BLaER1 treated with 17β-estradiol and CSF1 and Interleukin-3, amounts not matched to agents 10 nM and 100 nM (cell line): ENCODE data around the gene PPIB.

Source experiments
- H3K27ac ChIP-seq, 11 experiments: shearing (Covaris generic); formaldehyde crosslinking; 2 replicates each; pipeline ENCODE4 v1.8.1; 2022
- H3K27me3 ChIP-seq, 11 experiments: shearing (Covaris generic); formaldehyde crosslinking; 2 replicates each; pipeline ENCODE4 v1.8.1; 2022
- H3K36me3 ChIP-seq, 11 experiments: shearing (Covaris generic); formaldehyde crosslinking; 2 replicates each; pipeline ENCODE4 v1.8.1; 2022
- H3K4me1 ChIP-seq, 10 experiments: shearing (Covaris generic); formaldehyde crosslinking; 2 replicates each; pipeline ENCODE4 v1.8.1; 2022
- H3K4me2 ChIP-seq, 11 experiments: shearing (Covaris generic); formaldehyde crosslinking; 2 replicates each; pipeline ENCODE4 v1.8.1; 2022
- H3K4me3 ChIP-seq, 10 experiments: shearing (Covaris generic); formaldehyde crosslinking; 2 replicates each; pipeline ENCODE4 v1.8.1; 2022
- H3K9ac ChIP-seq, 11 experiments: shearing (Covaris generic); formaldehyde crosslinking; 2 replicates each; pipeline ENCODE4 v1.8.1; 2022
- H3K9me3 ChIP-seq, 11 experiments: shearing (Covaris generic); formaldehyde crosslinking; replicated peaks in 1 of 11; 2 replicates each; pipeline ENCODE4 v1.8.1; 2022
- H4K20me1 ChIP-seq, 11 experiments: shearing (Covaris generic); formaldehyde crosslinking; 2 replicates each; pipeline ENCODE4 v1.8.1; 2022
- Cebpa-rat ChIP-seq, 11 experiments: shearing (Covaris generic); IDR thresholded peaks; 2 replicates each; pipeline ENCODE4 v1.8.1; 2022

PPIB gene

DNA sequence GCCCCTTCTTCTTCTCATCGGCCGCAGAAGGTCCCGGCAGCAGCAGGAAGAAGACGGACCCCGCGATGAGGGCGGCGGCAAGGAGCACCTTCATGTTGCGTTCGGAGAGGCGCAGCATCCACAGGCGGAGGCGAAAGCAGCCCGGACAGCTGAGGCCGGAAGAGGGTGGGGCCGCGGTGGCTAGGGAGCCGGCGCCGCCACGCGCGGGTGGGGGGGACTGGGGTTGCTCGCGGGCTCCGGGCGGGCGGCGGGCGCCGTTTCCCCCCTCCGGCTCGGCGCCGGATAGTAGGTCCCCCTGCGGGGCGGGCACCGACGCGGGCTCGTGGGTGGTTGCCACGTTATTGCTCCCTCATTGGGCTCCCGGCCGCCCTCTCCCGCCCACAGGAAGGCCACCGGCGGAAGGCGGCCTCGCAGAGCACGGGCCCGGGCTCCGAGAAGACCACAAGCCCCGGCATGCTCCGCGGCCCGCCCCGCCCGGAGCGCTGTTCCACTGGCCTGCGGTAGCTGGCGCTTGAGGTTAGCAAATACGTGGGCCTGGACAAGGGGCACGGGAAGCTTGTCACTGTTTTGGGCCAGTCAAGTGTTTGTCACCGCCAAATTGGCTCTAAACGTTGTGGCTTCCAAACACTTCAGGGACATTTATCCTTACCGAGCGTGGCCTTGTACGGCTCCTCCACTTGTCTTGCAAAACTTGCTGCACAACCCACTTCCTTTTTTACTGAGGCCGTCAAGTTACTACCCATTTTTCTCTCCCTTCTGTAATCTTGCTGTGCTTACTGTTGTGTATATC, at the start of gene PPIB:
Gene PPIB, minus strand, starts transcription at position 154 of the 790 bp plus-strand sequence. Its CDS starts 36 bp downstream, at position 118.
- Histone ChIP-seq H3K36me3 (peaks cover 33 to 42% (median 39%) of the 10 kb centered on the region in 11 experiments), H3K27ac (peak within 1 kb of the TSS; percentile 73 to 96 (median 90)), H3K4me2 (peak within 1 kb of the TSS; percentile 89 to 99 (median 98)), H3K4me3 (peak within 1 kb of the TSS; percentile 58 to 92 (median 80)), H3K4me1 (peaks cover 52 to 62% (median 55%) of the 10 kb centered on the region in 10 experiments), H4K20me1 (peaks cover 33 to 43% (median 39%) of the 10 kb centered on the region in 11 experiments; a peak in 21 of 22 replicates), H3K27me3 (no peaks in the 10 kb centered on the region), H3K9me3 (no peaks in the 10 kb centered on the region), H3K9ac (peak within 1 kb of the TSS; percentile 87 to 97 (median 93))
- TF ChIP-seq Cebpa-rat (IDR thresholded peaks at IDR 0.05), result peak in 8 of 11 experiments; percentile 17 to 63 (median 52); a peak in 7 of 22 replicates

DNA sequence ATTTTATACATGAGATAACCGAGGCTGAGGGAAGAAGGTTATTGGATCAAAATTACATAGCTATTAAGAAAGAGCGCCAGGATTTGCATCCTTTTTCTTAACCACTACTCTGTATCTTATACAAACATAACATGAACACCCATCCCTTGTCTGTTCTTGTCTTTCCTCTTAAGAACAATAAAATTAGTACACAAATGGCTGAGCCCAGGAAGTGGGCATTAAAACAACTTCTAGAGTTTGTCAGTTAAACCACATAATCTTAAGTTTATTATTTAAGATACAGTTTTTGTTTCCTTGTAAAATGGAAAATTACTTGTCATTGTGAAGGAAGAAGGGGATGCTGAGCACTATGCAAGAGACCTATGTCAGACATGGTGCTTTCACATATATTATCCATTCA, 48.9 kb upstream of the PPIB start:
- no peaks in the 10 kb centered on the region for H3K9me3 ChIP-seq
- peaks cover 0 to 4% (median 0%) of the 10 kb centered on the region in 10 experiments; a peak in 1 of 20 replicates for H3K4me1 ChIP-seq
- peaks cover 23 to 86% (median 51%) of the 10 kb centered on the region in 11 experiments; a peak in 21 of 22 replicates for H3K36me3 ChIP-seq
- no peak overlapping the region for H3K9ac ChIP-seq
- H3K27me3 ChIP-seq, result no peaks in the 10 kb centered on the region
- no peak overlapping the region for H3K27ac ChIP-seq
- TF ChIP-seq Cebpa-rat (IDR thresholded peaks at IDR 0.05), result no peak
- no peak overlapping the region for H3K4me2 ChIP-seq
- no peak overlapping the region for H3K4me3 ChIP-seq
- H4K20me1 ChIP-seq, result peaks cover 0 to 7% (median 0%) of the 10 kb centered on the region in 11 experiments; a peak in 3 of 22 replicates

DNA sequence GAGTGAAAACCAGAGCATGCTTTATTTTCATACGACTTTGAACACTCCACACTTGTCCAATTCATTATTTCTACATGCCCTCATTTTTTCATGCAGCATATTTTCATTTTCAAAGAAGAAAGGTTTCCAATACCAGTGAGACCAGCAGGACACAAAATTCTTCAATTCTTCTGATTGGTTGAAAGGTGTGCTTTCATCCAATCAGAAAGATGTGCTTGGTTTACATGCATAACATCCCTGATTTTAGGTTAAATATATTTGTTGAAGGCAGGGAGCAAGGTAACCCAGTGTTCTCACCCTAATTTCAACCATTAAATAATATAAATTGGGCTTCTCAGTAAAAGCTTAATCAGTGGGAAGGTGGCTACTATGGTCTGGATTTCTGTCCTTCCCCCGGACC, 47.5 kb upstream of the PPIB start:
- peaks cover 0 to 4% (median 0%) of the 10 kb centered on the region in 10 experiments; a peak in 1 of 20 replicates for H3K4me1 ChIP-seq
- H3K9ac ChIP-seq, result peak overlapping the region in 1 of 11 experiments; percentile 28; a peak in 1 of 22 replicates
- no peak overlapping the region for H3K27ac ChIP-seq
- peaks cover 19 to 84% (median 40%) of the 10 kb centered on the region in 11 experiments; a peak in 21 of 22 replicates for H3K36me3 ChIP-seq
- TF ChIP-seq Cebpa-rat (IDR thresholded peaks at IDR 0.05), result no peak
- H3K4me3 ChIP-seq, result no peak overlapping the region
- H3K4me2 ChIP-seq, result no peak overlapping the region
- H3K9me3 ChIP-seq, result no peaks in the 10 kb centered on the region
- H4K20me1 ChIP-seq, result no peaks in the 10 kb centered on the region; a peak in 2 of 22 replicates
- no peaks in the 10 kb centered on the region for H3K27me3 ChIP-seq

DNA sequence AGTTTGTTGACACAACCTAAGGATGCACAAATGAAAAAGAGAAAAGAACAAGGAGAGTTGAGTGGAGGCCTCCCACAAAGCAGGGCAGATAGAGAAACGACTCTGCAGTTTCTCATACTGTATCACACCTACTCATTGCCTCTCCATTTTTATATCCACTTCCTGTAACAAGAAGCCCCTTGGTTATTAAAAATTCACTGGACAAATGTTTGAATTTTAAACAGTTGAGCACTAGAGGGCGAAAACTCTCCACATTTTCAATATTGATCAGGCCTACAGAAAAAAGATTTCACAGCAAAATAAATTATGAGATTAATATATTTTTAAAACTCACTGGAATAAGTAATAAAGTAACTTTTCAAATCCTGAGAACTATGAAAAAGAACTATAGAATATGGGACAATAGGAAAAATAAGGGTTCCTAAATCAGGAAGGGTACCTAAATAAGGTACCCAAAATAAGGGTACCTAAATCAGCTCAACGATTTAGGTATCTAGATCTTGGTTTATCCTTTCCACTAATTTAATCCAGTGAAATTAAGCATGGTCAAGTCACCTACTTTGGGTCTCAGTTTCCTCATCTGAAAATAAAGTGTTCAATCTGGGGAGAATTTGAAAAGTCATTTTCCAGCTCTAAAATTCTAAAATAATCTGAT, 47.0 kb upstream of the PPIB start:
- Histone ChIP-seq H3K9me3 (no peaks in the 10 kb centered on the region), H3K4me1 (peaks cover 0 to 4% (median 0%) of the 10 kb centered on the region in 10 experiments; a peak in 1 of 20 replicates), H3K9ac (no peak overlapping the region; a peak in 1 of 22 replicates), H3K36me3 (peaks cover 18 to 85% (median 40%) of the 10 kb centered on the region in 11 experiments; a peak in 20 of 22 replicates), H3K27ac (no peak overlapping the region), H3K27me3 (no peaks in the 10 kb centered on the region), H3K4me3 (no peak overlapping the region), H3K4me2 (no peak overlapping the region; a peak in 1 of 22 replicates), H4K20me1 (no peaks in the 10 kb centered on the region; a peak in 2 of 22 replicates)
- no peak for TF ChIP-seq Cebpa-rat (IDR thresholded peaks at IDR 0.05)

DNA sequence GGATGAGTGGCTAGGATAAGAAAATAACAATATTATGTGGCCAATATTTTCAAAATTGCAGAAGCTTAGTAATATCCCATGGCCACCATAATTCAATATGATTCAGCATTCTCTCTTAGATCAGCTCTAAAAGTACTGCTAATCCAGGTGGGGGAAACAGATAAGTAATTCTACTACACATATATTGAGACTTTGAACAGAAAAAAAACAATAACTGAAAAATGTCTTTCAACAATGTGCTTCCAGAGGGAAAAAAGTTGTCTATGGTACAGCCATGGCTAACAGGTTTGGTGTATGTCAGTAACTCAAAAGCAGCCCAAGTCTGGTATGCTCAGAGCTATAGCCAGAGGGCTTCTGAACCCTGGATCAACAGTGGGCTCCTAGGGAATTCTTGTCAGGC, 42.4 kb upstream of the PPIB start:
- Histone ChIP-seq H3K4me1 (peaks cover 0 to 4% (median 0%) of the 10 kb centered on the region in 10 experiments; a peak in 1 of 20 replicates), H3K4me3 (no peak overlapping the region), H3K4me2 (no peak overlapping the region), H3K36me3 (peaks cover 36 to 87% (median 50%) of the 10 kb centered on the region in 11 experiments), H3K9ac (no peak overlapping the region), H4K20me1 (no peaks in the 10 kb centered on the region; a peak in 2 of 22 replicates), H3K9me3 (no peaks in the 10 kb centered on the region), H3K27me3 (no peaks in the 10 kb centered on the region), H3K27ac (no peak overlapping the region)
- TF ChIP-seq Cebpa-rat (IDR thresholded peaks at IDR 0.05), result no peak

DNA sequence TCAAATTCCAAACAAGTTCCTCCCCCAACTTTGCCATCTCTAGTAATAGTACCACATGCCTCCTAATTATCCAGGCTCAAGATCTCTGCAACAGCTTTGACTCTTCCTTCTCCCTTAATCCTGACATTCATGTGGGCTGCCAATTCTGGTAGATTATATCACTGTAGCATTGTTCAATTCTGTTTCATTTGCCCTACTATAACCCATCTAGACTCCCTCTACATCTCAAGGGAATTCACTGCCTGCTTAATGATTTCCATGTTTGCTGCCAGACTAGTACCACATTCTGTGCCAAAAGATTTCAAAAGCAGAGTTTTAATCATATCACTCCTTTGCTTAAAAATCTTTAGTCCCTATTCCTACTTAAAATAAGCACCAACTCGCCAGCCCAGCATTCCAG, 34.6 kb upstream of the PPIB start:
- no peaks in the 10 kb centered on the region for H3K27me3 ChIP-seq
- no peak overlapping the region for H3K4me3 ChIP-seq
- no peak overlapping the region for H3K27ac ChIP-seq
- no peak overlapping the region for H3K4me2 ChIP-seq
- TF ChIP-seq Cebpa-rat (IDR thresholded peaks at IDR 0.05), result no peak
- H3K9me3 ChIP-seq, result no peaks in the 10 kb centered on the region
- H3K4me1 ChIP-seq, result no peaks in the 10 kb centered on the region
- no peak overlapping the region for H3K9ac ChIP-seq
- no peaks in the 10 kb centered on the region; a peak in 1 of 22 replicates for H4K20me1 ChIP-seq
- peaks cover 30 to 98% (median 56%) of the 10 kb centered on the region in 11 experiments for H3K36me3 ChIP-seq

DNA sequence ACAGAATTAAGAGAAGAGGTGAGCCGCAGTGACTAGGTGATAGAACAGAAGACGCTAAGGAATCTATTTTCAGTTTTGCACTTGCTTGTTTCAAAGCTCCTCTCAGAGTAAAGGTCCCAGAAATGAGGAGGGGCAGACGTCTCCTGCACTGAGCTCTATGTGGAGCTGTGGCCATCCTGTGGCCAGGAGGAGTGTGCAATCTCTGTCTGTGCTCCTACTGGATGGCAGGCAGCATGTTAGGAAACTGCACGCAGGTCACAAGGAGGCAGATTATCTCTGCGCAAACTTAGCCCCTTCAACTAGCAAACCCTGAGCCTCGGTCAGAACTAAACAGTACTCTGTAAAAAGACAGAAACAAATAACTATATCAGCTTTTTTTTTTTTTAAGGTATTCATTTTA, 31.1 kb upstream of the PPIB start:
- TF ChIP-seq Cebpa-rat (IDR thresholded peaks at IDR 0.05), result no peak
- Histone ChIP-seq H3K4me3 (no peak overlapping the region), H4K20me1 (no peaks in the 10 kb centered on the region), H3K4me1 (no peaks in the 10 kb centered on the region), H3K27me3 (no peaks in the 10 kb centered on the region), H3K4me2 (no peak overlapping the region), H3K36me3 (peaks cover 9 to 98% (median 40%) of the 10 kb centered on the region in 11 experiments), H3K27ac (no peak overlapping the region), H3K9ac (no peak overlapping the region), H3K9me3 (no peaks in the 10 kb centered on the region)

DNA sequence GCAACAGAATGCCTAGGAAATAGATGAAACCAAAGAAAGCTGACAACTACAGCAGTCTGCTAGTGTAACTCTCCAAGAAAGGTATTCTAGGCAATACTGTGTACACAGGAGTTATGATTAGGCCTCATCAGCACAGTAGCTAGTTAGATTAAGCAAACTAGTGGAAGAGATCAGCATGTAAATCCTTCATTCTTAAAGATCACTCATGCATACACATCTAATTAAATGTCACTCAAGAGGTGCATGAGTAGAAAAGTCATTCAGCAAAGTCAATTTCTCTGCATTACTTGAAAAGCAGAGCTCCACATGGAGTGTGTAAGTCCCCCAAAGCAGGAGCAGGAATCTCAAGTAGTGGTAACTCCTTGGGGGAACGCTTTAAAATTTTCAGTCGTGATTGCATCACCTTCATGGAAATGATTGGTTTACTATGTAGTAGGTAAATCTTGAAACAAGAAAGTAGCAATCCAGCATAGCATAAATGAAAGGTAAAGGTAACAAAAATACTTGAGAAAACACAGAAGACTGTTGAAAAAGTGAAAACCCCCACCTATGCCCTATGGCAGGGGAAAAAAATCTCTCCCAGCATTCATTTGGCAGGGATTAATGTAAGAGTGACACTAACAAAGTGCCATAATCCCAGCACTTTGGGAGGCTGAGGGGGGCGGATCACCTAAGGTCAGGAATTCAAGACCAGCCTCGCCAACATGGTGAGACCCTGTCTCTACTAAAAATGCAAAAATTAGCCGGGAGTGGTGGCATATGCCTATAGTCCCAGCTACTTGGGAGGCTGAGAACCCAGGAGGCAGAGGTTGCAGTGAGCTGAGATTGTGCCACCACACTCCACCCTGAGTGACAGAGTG, 29.4 kb upstream of the PPIB start:
- no peak overlapping the region for H3K4me2 ChIP-seq
- no peak overlapping the region for H3K4me3 ChIP-seq

More for the DNA sequence above, 29.4 kb upstream of the PPIB start:
- Histone ChIP-seq H3K9ac (no peak overlapping the region), H3K27me3 (no peaks in the 10 kb centered on the region), H3K9me3 (no peaks in the 10 kb centered on the region), H3K4me1 (no peaks in the 10 kb centered on the region), H3K36me3 (peaks cover 23 to 98% (median 47%) of the 10 kb centered on the region in 11 experiments), H3K27ac (no peak overlapping the region), H4K20me1 (no peaks in the 10 kb centered on the region)
- 0 out of 22 replicates have a peak, but pooled peaks of 1 of the 11 experiments have one; percentile 28 for TF ChIP-seq Cebpa-rat (IDR thresholded peaks at IDR 0.05)
